Thymus (tissue), 11 donors: ENCODE measurements around the gene KCTD7. TPM values are rescaled to one million over a fixed set of nuclear protein-coding genes. Genes with fewer than 3 reads are reported as not detected.
A peak's percentile ranks its signal among the peaks of the same experiment; 100 is the strongest.
"Not testable (repeated sequence)": the region's sequence is repeated elsewhere in the genome, so short reads cannot be mapped to it uniquely, and the experiment has no call there.

Experiments
- DNase-seq, 9 donors: peaks; one replicate each; pipeline ENCODE4 v3.0.0-alpha.2; 2013; ENCODE audit warnings: low spot score in 9 of 9, low read depth in 6 of 9, missing footprints in 1 of 9
- H3K27ac ChIP-seq, 2 donors: one replicate each; pipeline ENCODE4 v1.5.1; 2013; ENCODE audit warnings: control low read depth in 1 of 2, low read depth in 1 of 2, low read length in 1 of 2, mild to moderate bottlenecking in 1 of 2, moderate library complexity in 1 of 2
- H3K27me3 ChIP-seq, 2 donors: one replicate each; pipeline ENCODE4 v1.5.1; 2013; ENCODE audit warnings: low read length in 1 of 2; ENCODE audit not compliant: control insufficient read depth in 2 of 2, insufficient read depth in 1 of 2
- H3K36me3 ChIP-seq, 2 donors: one replicate each; pipeline ENCODE4 v1.5.1; 2013; ENCODE audit warnings: low read length in 1 of 2, mild to moderate bottlenecking in 1 of 2, moderate library complexity in 1 of 2; ENCODE audit not compliant: control insufficient read depth in 2 of 2, insufficient read depth in 2 of 2
- H3K4me1 ChIP-seq, 2 donors: one replicate each; pipeline ENCODE4 v1.5.1; 2013; ENCODE audit warnings: low read length in 2 of 2; ENCODE audit not compliant: control insufficient read depth in 2 of 2, insufficient read depth in 2 of 2
- H3K4me3 ChIP-seq, 2 donors: one replicate each; pipeline ENCODE4 v1.5.1; 2013; ENCODE audit warnings: low read length in 2 of 2, control low read depth in 1 of 2, mild to moderate bottlenecking in 1 of 2
- H3K9me3 ChIP-seq, 2 donors: one replicate each; pipeline ENCODE4 v1.5.1; 2013; ENCODE audit warnings: low read length in 1 of 2, mild to moderate bottlenecking in 1 of 2; ENCODE audit not compliant: control insufficient read depth in 2 of 2, insufficient read depth in 1 of 2
- WGBS: extraction: QIAGEN DNeasy Blood & Tissue Kit; methylation state at CpG from one replicate; pipeline ENCODE4 v1.1.7; 2013; 5-methylcytosine and 5-hydroxymethylcytosine counted together
- polyA plus RNA-seq: library from polyadenylated mRNA; stranded (reverse); fragments of 200-250 nt; gene quantifications from one replicate; pipeline ENCODE4 v1.2.3, GENCODE V29; 2013
- total RNA-seq: library from RNA; stranded (reverse); fragments of 120-200 nt; gene quantifications from one replicate; pipeline ENCODE4 v1.2.4, GENCODE V29; 2013
- donor health status: healthy.

The KCTD7 gene
- total and polyA plus RNA-seq, 2 donors: 3.3 to 7.0 TPM

DNA sequence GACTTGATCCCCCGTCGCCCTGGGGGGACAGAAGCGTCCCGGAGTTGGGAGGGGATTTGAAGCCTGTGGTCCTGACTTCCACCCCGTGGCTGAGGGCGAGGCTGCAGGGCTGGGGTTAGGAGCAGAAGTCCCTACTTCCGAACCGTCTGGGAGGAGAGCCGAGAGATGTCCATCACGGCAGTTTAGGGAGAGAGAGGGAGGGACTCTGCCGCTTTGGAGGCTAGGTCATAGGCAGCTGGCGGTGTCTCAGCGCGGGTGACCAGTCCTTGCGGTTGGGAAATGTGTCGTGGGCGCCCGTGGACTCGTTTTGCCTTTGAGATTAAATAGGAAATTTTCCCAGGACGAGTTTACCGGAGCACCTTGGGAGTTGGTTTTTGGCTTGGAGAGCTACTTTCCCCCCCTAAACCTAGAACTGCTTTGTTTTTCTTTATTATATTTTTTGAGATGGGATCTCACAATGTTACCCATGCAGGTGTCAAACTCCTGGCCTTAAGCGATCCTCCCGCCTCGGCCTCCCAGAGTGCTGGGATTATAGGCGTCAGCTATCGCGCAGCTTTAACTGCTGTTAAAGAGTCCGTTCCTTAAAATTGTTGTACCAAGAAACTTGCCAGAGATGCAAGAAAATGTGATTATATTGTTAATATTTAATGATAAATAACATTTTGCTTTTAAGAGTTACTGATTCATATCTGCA lies 26.6 kb downstream of the KCTD7 start:
- peaks cover 4 to 13% of the 10 kb centered on the region in 2 donors for H3K4me1 ChIP-seq
- H3K27ac ChIP-seq: peak overlapping the region; percentile 73 to 99
- H3K36me3 ChIP-seq, DNase-seq, H3K9me3 ChIP-seq, H3K27me3 ChIP-seq: not testable (repeated sequence)
- peak overlapping the region; percentile 81 to 82 for H3K4me3 ChIP-seq
- 29% methylated on average over 28 of the region's 28 CpGs for WGBS

DNA sequence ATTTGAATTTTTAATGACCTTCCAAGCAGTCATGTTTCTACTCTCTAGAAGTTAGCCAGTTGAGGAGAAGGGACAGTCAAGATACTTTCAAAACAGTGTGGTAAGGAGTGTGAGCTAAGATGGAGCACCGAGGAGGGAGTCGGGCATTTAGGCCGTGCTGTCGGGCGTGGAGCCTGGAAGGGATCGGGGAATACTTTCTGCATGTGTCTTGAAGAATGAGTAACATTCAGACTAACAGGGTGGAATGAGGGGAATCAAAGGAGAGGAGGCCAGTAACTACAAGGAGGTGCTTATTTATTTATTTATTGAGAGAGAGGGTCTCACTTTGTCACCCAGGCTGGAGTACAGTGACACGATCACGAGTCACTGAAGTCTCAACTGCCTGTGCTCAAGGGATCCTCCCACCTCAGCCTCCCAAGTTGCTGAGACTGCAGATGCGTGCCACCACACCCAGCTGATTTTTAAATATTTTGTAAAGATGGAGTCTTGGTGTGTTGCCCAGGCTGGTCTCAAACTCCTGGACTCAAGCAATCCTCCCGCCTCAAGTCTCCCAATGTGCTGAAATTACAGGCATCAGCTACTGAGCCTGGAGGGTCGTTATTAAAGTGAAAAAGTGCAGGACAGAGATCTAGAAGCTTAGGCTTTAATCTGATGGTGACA lies 27.3 kb downstream of the KCTD7 start:
- peaks cover 4 to 13% of the 10 kb centered on the region in 2 donors for H3K4me1 ChIP-seq
- H3K36me3 ChIP-seq, H3K27ac ChIP-seq, DNase-seq, H3K9me3 ChIP-seq, H3K27me3 ChIP-seq, H3K4me3 ChIP-seq: not testable (repeated sequence)
- 97% methylated on average over 11 of the region's 11 CpGs for WGBS

DNA sequence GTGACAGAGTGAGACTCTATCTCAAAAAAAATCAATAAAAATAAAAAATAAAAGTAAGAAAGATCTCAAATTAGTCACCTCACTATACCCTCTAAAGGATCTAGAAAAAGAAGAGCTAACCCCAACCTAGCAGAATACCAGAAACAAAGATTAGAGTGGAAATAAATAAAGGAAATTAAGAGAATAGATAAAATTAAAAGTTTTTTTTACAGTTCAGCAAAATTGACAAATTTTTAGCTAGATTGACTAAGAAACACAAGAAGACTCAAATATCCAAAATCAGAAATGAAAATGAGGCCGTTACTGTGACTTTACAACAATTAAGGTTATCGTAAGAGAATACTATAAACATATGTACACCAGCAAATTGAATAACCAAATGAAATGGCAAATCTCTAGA lies 29.1 kb downstream of the KCTD7 start:
- H3K4me1 ChIP-seq: peaks cover 4 to 13% of the 10 kb centered on the region in 2 donors
- H3K27me3 ChIP-seq: no peaks in the 10 kb centered on the region
- no peaks in the 10 kb centered on the region for H3K36me3 ChIP-seq
- H3K9me3 ChIP-seq: peaks cover 0 to 5% of the 10 kb centered on the region in 2 donors
- H3K4me3 ChIP-seq: no peak overlapping the region
- H3K27ac ChIP-seq: no peak overlapping the region
- DNase-seq: no peak
- WGBS: 98% methylated on average over 2 of the region's 2 CpGs

DNA sequence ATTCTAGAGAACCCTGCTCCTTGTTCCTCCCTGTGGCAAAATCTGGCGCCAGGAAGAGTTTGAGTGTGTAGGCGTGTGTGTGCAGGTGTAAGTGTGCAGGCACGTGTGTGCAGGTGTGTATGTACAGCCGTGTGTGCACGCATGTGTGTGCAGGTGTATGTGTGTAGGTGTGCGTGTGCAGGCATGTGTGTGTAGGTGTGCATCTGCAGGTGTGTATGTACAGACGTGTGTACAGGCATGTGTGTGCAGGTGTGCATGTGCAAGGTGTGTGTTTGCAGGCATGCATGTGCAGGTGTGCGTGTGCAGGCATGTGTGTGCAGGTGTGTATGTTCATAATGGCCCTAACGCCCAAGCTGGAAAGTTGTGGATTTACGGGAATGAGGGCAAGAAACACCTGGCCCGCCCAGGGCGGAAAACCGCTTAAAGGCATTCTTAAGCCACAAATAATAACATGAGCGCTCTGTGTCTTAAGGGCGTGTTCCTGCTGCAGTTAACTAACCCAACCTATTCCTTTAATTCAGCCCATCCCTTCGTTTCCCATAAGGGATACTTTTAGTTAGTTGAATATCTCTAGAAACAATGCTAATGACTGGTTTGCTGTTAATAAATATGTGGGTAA lies 34.1 kb downstream of the KCTD7 start:
- Histone ChIP-seq H3K4me3 (no peak overlapping the region), H3K36me3 (no peaks in the 10 kb centered on the region), H3K4me1 (no peaks in the 10 kb centered on the region), H3K27ac (no peak overlapping the region), H3K9me3 (peaks cover 0 to 7% of the 10 kb centered on the region in 2 donors), H3K27me3 (no peaks in the 10 kb centered on the region)
- WGBS: 97% methylated on average over 16 of the region's 16 CpGs
- DNase-seq: no peak

DNA sequence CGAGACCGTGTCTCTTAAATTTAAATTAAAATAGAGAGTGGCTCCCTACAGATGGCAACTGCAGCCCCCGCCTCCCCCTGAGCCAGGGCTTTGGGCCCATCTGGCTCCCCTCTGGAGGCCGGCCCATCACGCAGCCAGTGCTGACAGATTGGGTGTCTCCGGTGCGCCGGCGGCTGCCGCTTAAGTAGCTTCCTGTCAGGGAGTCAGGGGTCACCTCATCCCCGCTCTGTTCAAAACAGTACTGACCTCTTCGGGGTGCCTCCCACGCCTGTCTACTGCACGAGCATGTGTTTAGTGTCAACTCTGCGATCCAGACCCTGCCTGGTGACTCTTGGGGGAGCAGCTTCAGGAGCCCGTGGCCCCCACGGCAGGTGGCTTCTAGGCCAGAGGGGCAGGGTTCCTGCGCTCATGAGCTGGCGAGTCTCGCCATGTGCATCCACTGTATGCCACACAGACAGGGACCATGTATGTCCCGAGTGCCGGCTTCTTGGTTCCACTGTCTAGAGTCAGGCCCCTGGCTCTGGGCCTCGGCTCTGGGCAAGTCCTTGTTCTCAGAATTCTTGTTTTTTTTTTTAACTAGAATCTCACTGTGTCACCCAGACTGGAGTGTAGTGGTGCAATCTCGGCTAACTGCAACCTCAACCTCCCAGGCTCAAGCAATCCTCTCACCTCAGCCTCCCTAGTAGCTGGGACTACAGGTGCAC lies 36.1 kb downstream of the KCTD7 start:
- Histone ChIP-seq H3K9me3 (peaks cover 0 to 7% of the 10 kb centered on the region in 2 donors), H3K27ac (no peak overlapping the region), H3K27me3 (no peaks in the 10 kb centered on the region), H3K36me3 (no peaks in the 10 kb centered on the region), H3K4me1 (no peaks in the 10 kb centered on the region), H3K4me3 (no peak overlapping the region)
- no peak for DNase-seq
- whole genome bisulfite sequencing: 97% methylated on average over 24 of the region's 24 CpGs

DNA sequence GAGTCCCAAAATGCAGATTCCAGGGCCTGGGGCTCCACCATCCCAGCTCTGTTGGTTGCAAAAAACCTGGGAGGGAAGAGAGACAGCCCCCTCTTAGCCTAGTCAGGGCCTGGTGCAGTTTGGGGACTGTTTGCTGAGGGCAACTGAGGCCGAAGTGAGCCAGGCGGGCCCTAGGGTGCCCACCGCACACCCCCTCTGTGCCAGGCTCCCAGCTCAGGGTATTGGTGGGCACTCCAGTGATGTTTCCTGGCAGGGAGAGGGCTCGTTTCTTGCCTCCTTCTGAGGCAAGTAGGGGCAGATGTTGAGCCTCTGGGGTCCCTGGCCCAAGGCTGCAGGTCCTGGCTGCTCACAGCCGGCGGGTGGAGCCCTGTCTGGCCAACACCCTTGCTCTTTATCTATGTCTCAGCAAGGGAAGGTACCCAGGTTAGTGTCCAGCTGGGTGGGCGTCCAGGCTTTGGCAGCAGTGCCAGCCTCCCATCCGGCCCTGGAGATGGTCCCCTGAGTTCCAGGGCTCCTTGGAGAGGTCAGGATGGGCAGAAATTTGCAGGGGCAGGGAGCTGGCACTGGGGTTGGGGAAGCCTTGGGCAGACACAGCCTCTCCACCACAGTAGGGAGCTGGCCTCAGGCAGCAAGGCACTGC lies 37.8 kb downstream of the KCTD7 start:
- DNase-seq: no peak
- H3K36me3 ChIP-seq: no peaks in the 10 kb centered on the region
- no peak overlapping the region for H3K4me3 ChIP-seq
- 96% methylated on average over 8 of the region's 8 CpGs for WGBS
- peaks cover 0 to 7% of the 10 kb centered on the region in 2 donors for H3K9me3 ChIP-seq
- H3K27me3 ChIP-seq: no peaks in the 10 kb centered on the region
- H3K27ac ChIP-seq: no peak overlapping the region
- no peaks in the 10 kb centered on the region for H3K4me1 ChIP-seq

DNA sequence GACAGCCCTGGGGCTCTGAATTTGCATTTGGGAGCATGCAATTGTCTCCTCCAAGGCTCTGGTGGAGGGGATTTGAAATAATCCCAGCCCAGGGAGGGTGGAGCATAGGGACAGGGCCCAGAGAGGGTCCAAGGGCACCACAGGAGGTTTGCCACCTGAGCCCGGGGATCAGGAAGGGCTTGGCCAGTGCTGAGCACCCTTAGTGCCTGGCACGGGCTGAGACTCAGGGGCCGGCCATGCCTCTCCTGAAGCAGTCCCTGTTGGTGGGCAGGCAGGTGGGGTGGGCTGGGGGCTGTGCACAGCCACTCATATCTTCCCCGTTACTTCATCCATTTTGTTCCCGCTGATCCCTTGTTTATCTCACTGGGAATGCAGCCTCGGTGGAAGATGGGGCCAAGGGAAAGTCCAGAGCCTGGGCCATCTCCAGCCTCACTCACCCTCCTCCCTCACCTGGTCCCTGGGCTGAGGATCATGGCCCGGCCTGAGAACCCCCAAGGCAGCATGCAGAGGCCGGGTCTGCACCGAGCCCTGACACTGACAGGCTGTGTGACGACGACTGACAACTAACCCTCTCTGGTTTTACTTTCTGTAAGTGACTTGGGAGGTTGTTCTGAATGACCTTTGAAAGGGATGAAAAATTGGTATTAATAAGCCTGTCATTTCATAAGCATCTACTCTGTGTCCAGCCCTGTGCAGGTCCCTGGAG lies 38.5 kb downstream of the KCTD7 start:
- Histone ChIP-seq H3K36me3 (no peaks in the 10 kb centered on the region), H3K4me3 (no peak overlapping the region), H3K27me3 (no peaks in the 10 kb centered on the region), H3K4me1 (no peaks in the 10 kb centered on the region), H3K9me3 (peaks cover 0 to 7% of the 10 kb centered on the region in 2 donors), H3K27ac (no peak overlapping the region)
- 98% methylated on average over 11 of the region's 11 CpGs for WGBS
- DNase-seq: no peak

DNA sequence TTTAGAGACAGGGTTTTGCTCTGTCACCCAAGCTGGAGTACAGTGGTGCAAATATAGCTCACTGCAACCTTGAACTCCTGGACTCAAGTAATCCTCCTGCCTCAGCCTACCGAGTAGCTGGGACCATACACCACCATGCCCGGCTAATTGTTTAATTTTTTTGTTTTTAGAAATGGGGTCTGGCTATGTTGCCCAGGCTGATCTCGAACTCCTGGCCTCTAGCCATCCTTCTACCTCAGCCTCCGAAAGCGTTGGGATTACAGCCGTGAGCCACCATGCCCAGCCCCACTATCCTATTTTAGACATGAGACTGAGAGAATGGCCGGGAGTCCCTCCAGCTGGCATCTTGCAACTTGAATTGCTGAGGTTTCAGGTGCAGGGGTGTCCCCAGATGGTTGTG lies 39.4 kb downstream of the KCTD7 start:
- H3K27ac ChIP-seq: no peak overlapping the region
- H3K4me3 ChIP-seq: no peak overlapping the region
- H3K9me3 ChIP-seq: no peaks in the 10 kb centered on the region
- WGBS: 98% methylated on average over 7 of the region's 7 CpGs
- no peaks in the 10 kb centered on the region for H3K27me3 ChIP-seq
- no peaks in the 10 kb centered on the region for H3K4me1 ChIP-seq
- no peak for DNase-seq
- H3K36me3 ChIP-seq: no peaks in the 10 kb centered on the region
